B cell (primary cell): ENCODE results near the gene ATP8B3. TPM values are rescaled to one million over a fixed set of nuclear protein-coding genes. Genes with fewer than 3 reads are reported as not detected.
A peak's percentile ranks its signal among the peaks of the same experiment; 100 is the strongest.

Experiments
- ATAC-seq: fragments of 200-7000 bp; cut with Tn5 transposase; one replicate; pipeline ENCODE4 v1.10.0; 2021; ENCODE audit warnings: low read depth, mild to moderate bottlenecking, moderate number of reproducible peaks, moderate library complexity
- CTCF ChIA-PET: fragments of 350-600 bp; sonication (Branson Sonifier 250); formaldehyde crosslinking; loops from one replicate; lab custom pipeline; 2021; ENCODE audit warnings: antibody characterized with exemption, inconsistent platforms; lab: Charles Lee
- POLR2A ChIA-PET: fragments of 350-600 bp; sonication (Branson Sonifier 250); formaldehyde crosslinking; loops from one replicate; lab custom pipeline; 2021; ENCODE audit warnings: antibody characterized with exemption; lab: Charles Lee
- DNase-seq: peaks from one replicate; pipeline ENCODE4 v3.0.0; 2013
- H2AFZ ChIP-seq: 2 replicates; pipeline ENCODE4 v1.6.1; 2012; ENCODE audit warnings: mild to moderate bottlenecking, low read depth, low read length; ENCODE audit not compliant: insufficient read depth, poor library complexity, severe bottlenecking
- H3K27ac ChIP-seq, 2 donors: 1 replicate in 1 of 2; 2 replicates in 1 of 2; pipeline ENCODE4 v1.5.1; 2012 to 2013; ENCODE audit warnings: low read length in 2 of 2, mild to moderate bottlenecking in 2 of 2, moderate library complexity in 1 of 2
- H3K27me3 ChIP-seq, 4 experiments: fragments of 200-600 bp in 1 of 4; sonication (generic) in 1 of 4; replicated peaks in 1 of 4; 1 replicate in 2 of 4; 2 replicates in 2 of 4; pipeline versions ENCODE4 v1.6.1 to v1.7.0; 2013 to 2016; ENCODE audit warnings: low read length in 3 of 4, mild to moderate bottlenecking in 2 of 4, mixed read lengths in 1 of 4, moderate library complexity in 1 of 4; ENCODE audit not compliant: insufficient read depth in 4 of 4, control insufficient read depth in 3 of 4; ENCODE audit errors: control extremely low read depth in 1 of 4
- H3K36me3 ChIP-seq, 2 experiments: replicated peaks in 1 of 2; 1 replicate in 1 of 2; 2 replicates in 1 of 2; pipeline versions ENCODE4 v1.6.1 to v1.7.1; 2013; ENCODE audit warnings: low read length in 1 of 2; ENCODE audit not compliant: insufficient read depth in 2 of 2, control insufficient read depth in 1 of 2; ENCODE audit errors: control extremely low read depth in 1 of 2, extremely low read depth in 1 of 2
- H3K4me1 ChIP-seq, 2 donors: fragments of 200-600 bp in 1 of 2; sonication (generic) in 1 of 2; 1 replicate in 1 of 2; 2 replicates in 1 of 2; pipeline versions ENCODE4 v1.5.1 to v1.6.1; 2013 to 2017; ENCODE audit warnings: low read length in 2 of 2; ENCODE audit not compliant: control insufficient read depth in 2 of 2, insufficient read depth in 2 of 2
- H3K4me2 ChIP-seq: replicated peaks from 2 replicates; pipeline ENCODE3; 2012; ENCODE audit warnings: mild to moderate bottlenecking, low read depth, low read length; ENCODE audit not compliant: poor library complexity, severe bottlenecking
- H3K4me3 ChIP-seq, 5 experiments: fragments of 200-600 bp in 1 of 5; sonication (generic) in 1 of 5; 1 replicate in 3 of 5; 2 replicates in 2 of 5; pipeline versions ENCODE4 v1.5.1 to v1.7.0; 2011 to 2016; ENCODE audit warnings: low read length in 4 of 5, mild to moderate bottlenecking in 4 of 5, low read depth in 2 of 5, control low read depth in 1 of 5, moderate library complexity in 1 of 5; ENCODE audit not compliant: insufficient read depth in 1 of 5; ENCODE audit errors: control extremely low read depth in 1 of 5, extremely low read depth in 1 of 5
- H3K79me2 ChIP-seq: fragments of 200-600 bp; sonication (generic); one replicate; pipeline ENCODE4 v1.6.0; 2016; ENCODE audit warnings: low read length; ENCODE audit not compliant: control insufficient read depth, insufficient read depth
- H3K9ac ChIP-seq: fragments of 200-600 bp; sonication (generic); 2 replicates; pipeline ENCODE4 v1.6.1; 2017; ENCODE audit warnings: mild to moderate bottlenecking, low read length, moderate library complexity
- H3K9me3 ChIP-seq, 3 donors: one replicate each; pipeline versions ENCODE4 v1.6.1 to v1.7.1; 2013; ENCODE audit warnings: low read length in 2 of 3; ENCODE audit not compliant: control insufficient read depth in 2 of 3, insufficient read depth in 1 of 3; ENCODE audit errors: control extremely low read depth in 1 of 3
- H4K20me1 ChIP-seq: 2 replicates; pipeline ENCODE4 v1.6.0; 2012; ENCODE audit warnings: mild to moderate bottlenecking, low read length; ENCODE audit not compliant: insufficient read depth, control insufficient read depth, poor library complexity, severe bottlenecking
- H3K27ac Mint-ChIP-seq: one replicate; pipeline ENCODE4 v1.8.0; 2021; ENCODE audit warnings: mixed read lengths
- H3K27me3 Mint-ChIP-seq: one replicate; pipeline ENCODE4 v1.8.0; 2021; ENCODE audit warnings: mixed read lengths
- H3K4me1 Mint-ChIP-seq: one replicate; pipeline ENCODE4 v1.8.0; 2021; ENCODE audit warnings: mixed read lengths
- H3K4me3 Mint-ChIP-seq: one replicate; pipeline ENCODE4 v1.8.0; 2021; ENCODE audit warnings: mixed read lengths
- H3K9me3 Mint-ChIP-seq: one replicate; pipeline ENCODE4 v1.8.0; 2022; ENCODE audit warnings: mixed read lengths; ENCODE audit not compliant: insufficient read depth
- EZH2 ChIP-seq: IDR thresholded peaks from 2 replicates; pipeline ENCODE4 v1.6.1; 2012; ENCODE audit warnings: borderline replicate concordance, low read depth, mild to moderate bottlenecking, moderate library complexity, low read length; ENCODE audit not compliant: insufficient read depth, poor library complexity, severe bottlenecking
- WGBS: methylation state at CpG from one replicate; pipeline ENCODE4 v1.1.5; 2013; ENCODE audit warnings: missing lambda C conversion rate; ENCODE audit not compliant: insufficient coverage; 5-methylcytosine and 5-hydroxymethylcytosine counted together
- intact Hi-C: fragments of 100-400 bp; cut with micrococcal nuclease; formaldehyde crosslinking; loops from one replicate; pipeline ENCODE4 v1.10.0; 2022
- polyA plus RNA-seq: library from polyadenylated mRNA; depleted of rRNA; stranded (reverse); fragments of >200 nt; gene quantifications from 2 replicates; pipeline ENCODE4 v1.2.3, GENCODE V29; 2012
- total RNA-seq, 2 donors: library from RNA; stranded (reverse); fragments of 120-200 nt in 1 of 2; gene quantifications; 1 replicate in 1 of 2; 2 replicates in 1 of 2; pipeline versions ENCODE4 v1.2.3 to v1.2.4, GENCODE V29; 2013 to 2022
- TF ChIP-seq, protein P1 (sequence below): fragments of 200-600 bp; IDR thresholded peaks from one replicate; pipeline ENCODE4 v1.8.0; 2022; ENCODE audit warnings: antibody characterized with exemption, mild to moderate bottlenecking

The ATP8B3 gene
- total and polyA plus RNA-seq, 2 donors (not counting 1 experiment from before 2014, with no cell fraction given): 0.89 to 5.1 TPM

DNA sequence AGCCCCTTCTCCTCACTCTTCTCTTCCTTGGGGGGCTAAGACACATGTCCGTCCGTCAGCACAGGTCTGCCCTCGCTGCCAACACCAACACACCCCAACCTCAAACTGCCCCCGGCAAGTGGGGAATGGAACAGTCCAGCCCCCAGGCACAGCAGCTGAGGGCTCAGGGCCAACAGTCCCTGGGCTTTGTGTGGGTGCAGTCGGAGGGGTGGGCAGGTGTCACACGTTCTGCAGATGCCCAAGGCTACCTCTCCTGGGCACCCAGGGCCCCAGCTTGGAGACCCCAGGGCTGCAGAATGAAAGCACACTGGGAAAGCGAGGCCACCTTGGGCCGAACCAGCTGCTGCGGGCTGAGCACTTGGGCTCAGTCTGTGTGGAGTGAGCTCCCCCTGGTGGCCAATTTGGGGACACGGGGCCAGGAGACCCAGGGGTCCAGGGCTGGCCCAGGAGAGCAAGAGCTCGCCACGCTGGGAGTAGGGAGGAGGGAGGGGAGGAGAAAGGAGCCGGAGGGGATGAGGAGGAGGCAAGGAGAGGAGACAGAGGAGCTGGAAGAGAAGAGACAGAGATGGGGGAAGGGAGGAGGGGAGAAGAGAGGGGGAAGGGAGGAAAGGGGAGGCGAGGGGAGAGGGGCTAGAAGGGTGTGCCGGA, 14.0 kb upstream of the ATP8B3 start:
- intact Hi-C loops: loop anchor here (1.0 to 2.0 kb wide), 2 partner anchors 37 to 280 kb away; no protein-coding TSS in a partner anchor

DNA sequence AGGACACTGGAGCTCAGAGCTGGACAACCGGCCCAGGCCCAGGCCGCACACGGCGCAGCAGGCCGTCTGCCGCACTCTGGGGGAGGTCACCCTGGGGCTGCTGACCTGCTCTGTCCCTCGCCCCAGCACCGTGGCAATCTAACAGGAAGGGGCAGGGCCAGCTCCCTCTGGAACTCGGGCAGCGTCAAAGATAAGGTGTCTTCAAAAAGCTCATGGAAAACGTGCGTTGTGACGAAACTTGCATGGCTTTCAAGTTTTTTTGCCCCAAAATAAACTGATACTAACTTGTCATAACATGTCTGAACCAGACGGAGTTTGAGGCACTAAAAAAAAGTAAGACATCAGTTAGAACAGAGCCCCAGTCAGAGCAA, 12.2 kb upstream of the ATP8B3 start:
- H3K9me3 Mint-ChIP-seq: no peaks in the 10 kb centered on the region
- H3K4me2 ChIP-seq: no peak overlapping the region
- H3K27ac Mint-ChIP-seq: no peak overlapping the region
- H2AFZ ChIP-seq: no peak overlapping the region
- peaks cover 0 to 65% of the 10 kb centered on the region in 2 experiments for H3K36me3 ChIP-seq
- peaks cover 4% of the 10 kb centered on the region for H3K4me1 Mint-ChIP-seq
- H4K20me1 ChIP-seq: peaks cover 83% of the 10 kb centered on the region
- no peaks in the 10 kb centered on the region for H3K27me3 Mint-ChIP-seq
- H3K4me3 Mint-ChIP-seq: no peak overlapping the region
- TF ChIP-seq EZH2: no peak
- TF ChIP-seq, protein P1, sequence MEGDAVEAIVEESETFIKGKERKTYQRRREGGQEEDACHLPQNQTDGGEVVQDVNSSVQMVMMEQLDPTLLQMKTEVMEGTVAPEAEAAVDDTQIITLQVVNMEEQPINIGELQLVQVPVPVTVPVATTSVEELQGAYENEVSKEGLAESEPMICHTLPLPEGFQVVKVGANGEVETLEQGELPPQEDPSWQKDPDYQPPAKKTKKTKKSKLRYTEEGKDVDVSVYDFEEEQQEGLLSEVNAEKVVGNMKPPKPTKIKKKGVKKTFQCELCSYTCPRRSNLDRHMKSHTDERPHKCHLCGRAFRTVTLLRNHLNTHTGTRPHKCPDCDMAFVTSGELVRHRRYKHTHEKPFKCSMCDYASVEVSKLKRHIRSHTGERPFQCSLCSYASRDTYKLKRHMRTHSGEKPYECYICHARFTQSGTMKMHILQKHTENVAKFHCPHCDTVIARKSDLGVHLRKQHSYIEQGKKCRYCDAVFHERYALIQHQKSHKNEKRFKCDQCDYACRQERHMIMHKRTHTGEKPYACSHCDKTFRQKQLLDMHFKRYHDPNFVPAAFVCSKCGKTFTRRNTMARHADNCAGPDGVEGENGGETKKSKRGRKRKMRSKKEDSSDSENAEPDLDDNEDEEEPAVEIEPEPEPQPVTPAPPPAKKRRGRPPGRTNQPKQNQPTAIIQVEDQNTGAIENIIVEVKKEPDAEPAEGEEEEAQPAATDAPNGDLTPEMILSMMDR: no peak
- ChIA-PET POLR2A (interaction anchor here (0.5 kb wide), 1 partner anchor 185 kb away, joined by 5 read pairs; no protein-coding TSS in a partner anchor), CTCF (interaction anchor here (6.1 kb wide), 1 partner anchor 14 kb away, joined by 57 read pairs; no protein-coding TSS in a partner anchor)
- peaks cover 61% of the 10 kb centered on the region for H3K79me2 ChIP-seq
- no peaks in the 10 kb centered on the region for H3K27me3 ChIP-seq
- ATAC-seq (no peak), DNase-seq (no peak)
- no peak overlapping the region for H3K4me3 ChIP-seq
- H3K9me3 ChIP-seq: no peaks in the 10 kb centered on the region
- 93% methylated on average over 13 of the region's 14 CpGs for WGBS
- intact Hi-C loops: no loop called here
- peaks cover 0 to 10% of the 10 kb centered on the region in 2 donors for H3K4me1 ChIP-seq
- no peak overlapping the region for H3K9ac ChIP-seq
- no peak overlapping the region for H3K27ac ChIP-seq

More for the DNA sequence above, 14.0 kb upstream of the ATP8B3 start:
- Histone ChIP-seq H3K27ac (no peak overlapping the region), H3K4me2 (peak overlapping the region; percentile 27), H3K36me3 (peaks cover 0 to 64% of the 10 kb centered on the region in 2 experiments), H3K4me1 (peaks cover 0 to 10% of the 10 kb centered on the region in 2 donors), H3K27me3 (no peaks in the 10 kb centered on the region), H4K20me1 (peaks cover 90% of the 10 kb centered on the region), H2AFZ (no peak overlapping the region), H3K9ac (no peak overlapping the region), H3K79me2 (peaks cover 69% of the 10 kb centered on the region), H3K9me3 (no peaks in the 10 kb centered on the region), H3K4me3 (no peak overlapping the region)
- Mint-ChIP-seq H3K27me3 (no peaks in the 10 kb centered on the region), H3K4me1 (peaks cover 4% of the 10 kb centered on the region), H3K9me3 (no peaks in the 10 kb centered on the region), H3K4me3 (no peak overlapping the region), H3K27ac (no peak overlapping the region)
- TF ChIP-seq, protein P1: peak; percentile 80
- no peak for TF ChIP-seq EZH2
- POLR2A ChIA-PET: interaction anchor here (0.6 to 0.8 kb wide), 7 partner anchors 15 to 1794 kb away, joined by 3 to 9 read pairs (median 6); partner anchors contain the start of gene MBD3
- 55% methylated on average over 14 of the region's 15 CpGs for WGBS
- DNase-seq: peak; percentile 84
- peak; percentile 93 for ATAC-seq
- CTCF ChIA-PET: interaction anchor here (0.7 to 6.1 kb wide), 36 partner anchors 9 to 551 kb away, joined by 3 to 57 read pairs (median 4); partner anchors contain the start of genes ATP8B3, FAM174C and MBD3
